OCI-M2 (cell line): ENCODE results near the gene PRDM16.

Experiments used
- DNase-seq: peaks from one replicate; lab custom pipeline; 2025; ENCODE audit not compliant: unreplicated experiment; lab: John Stamatoyannopoulos, UW

Gene PRDM16

DNA sequence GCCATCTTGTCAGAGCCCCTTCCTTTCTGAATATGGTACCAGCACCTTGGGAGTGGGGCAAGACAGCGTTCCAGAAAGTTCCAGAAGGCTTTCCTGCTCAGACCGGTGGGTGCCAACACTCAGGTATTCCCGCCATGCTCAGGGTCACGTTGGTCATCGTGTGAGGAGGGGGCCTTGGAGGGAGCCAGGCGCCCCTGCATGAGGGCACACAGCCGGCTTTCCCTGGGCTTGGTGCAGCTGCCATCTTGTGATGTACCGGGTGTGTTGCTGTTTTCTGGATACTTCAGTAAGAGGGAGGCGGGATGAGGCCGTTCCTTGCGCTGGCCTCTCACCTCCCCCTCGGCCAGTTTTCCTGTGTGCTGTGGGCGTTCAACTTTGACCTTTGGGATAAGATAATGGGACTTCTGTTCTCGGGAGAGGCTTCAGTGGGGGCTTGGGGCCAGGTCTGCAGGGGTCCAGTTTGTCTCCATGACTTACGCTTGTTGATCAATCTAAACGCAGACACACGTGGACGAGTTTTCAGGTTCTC, 69.7 kb downstream of the PRDM16 start:
- DNase-seq: no peak

DNA sequence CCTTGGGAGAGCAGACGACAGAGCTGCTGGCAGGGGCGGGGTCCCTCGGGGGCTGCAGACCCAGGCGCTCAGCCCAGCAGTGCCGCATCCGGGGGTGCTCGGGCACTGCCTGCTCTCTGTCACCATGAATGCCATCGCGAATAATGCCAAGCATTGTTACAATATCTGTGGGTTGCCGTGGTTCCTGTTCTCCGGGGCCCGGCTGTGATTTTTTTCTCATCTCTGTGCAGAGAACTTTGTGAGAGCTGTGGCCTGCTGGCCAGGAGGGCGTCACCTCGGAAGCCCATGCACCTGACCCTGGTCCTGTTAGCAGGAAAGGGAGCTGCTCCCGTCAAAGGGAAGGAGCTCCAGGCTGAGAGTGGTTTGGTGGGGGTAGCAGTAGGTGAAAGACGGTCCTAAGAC, 70.4 kb downstream of the PRDM16 start:
- no peak for DNase-seq

GRCh38 chr1:3139871-3140361, 70.9 kb downstream of the PRDM16 start:
- no peak for DNase-seq

DNA sequence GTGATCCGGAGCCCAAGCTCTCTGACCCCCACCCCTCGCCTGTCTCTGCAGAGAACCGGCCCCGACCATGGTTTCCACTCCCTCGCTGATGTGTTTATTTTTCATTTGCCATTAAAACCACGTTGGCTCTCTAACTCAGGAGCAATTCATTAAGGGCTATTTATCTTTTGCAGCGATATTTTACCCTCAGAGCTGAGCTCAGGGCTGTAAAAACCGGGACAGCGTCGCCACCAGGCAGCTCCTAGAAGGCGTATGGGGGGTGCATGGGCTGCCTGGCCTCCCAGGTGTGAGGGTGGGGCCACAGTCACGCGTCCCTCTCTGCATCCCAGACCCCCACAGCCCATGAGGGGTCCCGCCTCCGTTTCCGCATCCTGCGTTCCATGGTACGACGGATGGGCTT, 71.4 kb downstream of the PRDM16 start:
- DNase-seq: no peak

DNA sequence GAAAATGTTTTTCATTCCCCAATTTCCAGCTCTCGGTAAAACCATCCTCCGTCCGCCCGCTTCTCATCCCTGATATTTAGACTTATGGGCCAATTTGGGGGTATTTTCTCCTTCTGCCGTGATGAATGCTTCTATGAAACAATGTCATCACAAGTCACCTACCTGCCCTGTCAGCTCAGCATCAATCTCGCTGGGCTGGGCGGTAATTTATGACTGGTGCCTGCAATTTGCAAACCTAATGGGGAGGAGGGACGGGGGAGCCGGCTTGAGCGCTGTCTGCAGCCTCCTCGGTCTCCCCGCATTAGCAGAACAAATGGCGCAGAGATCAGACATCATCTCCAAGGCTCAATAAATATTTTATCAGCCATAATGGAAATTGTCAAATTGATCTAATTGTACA, 72.1 kb downstream of the PRDM16 start:
- no peak for DNase-seq

- DNase-seq: no peak
Observed at GRCh38 chr1:3141836-3142235, 72.8 kb downstream of the PRDM16 start.

- DNase-seq: no peak
Observed at GRCh38 chr1:3142236-3142635, 73.2 kb downstream of the PRDM16 start.

- no peak for DNase-seq
Observed at GRCh38 chr1:3142751-3143150, 73.7 kb downstream of the PRDM16 start.

- no peak for DNase-seq
Observed at GRCh38 chr1:3145532-3146325, 76.7 kb downstream of the PRDM16 start.

DNA sequence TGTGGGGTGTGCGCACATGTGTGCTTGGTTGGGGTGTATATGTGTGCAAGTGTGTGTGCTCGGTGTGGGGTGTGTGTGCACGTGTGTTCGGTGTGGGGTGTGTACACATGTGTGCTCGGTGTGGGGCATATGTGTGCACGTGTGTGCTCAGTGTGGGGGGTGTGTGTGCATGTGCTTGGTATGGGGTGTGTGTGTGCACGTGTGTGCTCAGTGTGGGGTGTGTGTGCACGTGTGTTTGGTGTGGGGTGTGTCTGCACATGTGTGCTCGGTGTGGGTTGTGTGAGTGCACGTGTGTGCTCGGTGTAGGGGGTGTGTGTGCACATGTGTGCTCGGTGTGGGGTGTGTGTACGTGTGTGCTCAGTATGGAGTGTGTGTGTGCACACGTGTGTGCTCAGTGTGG, 77.5 kb downstream of the PRDM16 start:
- no peak for DNase-seq

GRCh38 chr1:3146907-3147306, 77.9 kb downstream of the PRDM16 start:
- no peak for DNase-seq

GRCh38 chr1:3148171-3148570, 79.2 kb downstream of the PRDM16 start:
- DNase-seq: no peak

DNA sequence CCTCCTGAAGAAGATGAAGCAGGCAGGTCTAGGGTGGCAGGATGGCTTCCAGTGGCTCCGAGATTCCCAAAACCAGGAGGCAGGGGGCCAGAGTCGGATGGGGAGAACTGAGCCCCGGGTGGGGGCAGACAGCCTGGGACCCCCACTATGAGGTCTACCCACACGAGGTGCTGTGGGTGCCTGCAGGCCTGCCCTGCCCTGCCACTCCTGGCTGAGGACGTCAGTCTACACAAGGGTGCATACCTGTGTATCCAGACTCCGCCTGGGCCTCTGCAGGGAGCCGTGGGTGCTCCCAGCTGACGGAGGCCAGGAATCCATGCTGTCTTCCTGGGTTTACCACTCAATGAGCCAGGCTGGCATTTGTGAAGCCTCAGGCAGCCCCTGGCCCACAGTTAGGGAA, 80.3 kb downstream of the PRDM16 start:
- no peak for DNase-seq

GRCh38 chr1:3151456-3151855, 82.5 kb downstream of the PRDM16 start:
- no peak for DNase-seq

GRCh38 chr1:3152143-3152542, 83.1 kb downstream of the PRDM16 start:
- DNase-seq: no peak

GRCh38 chr1:3153197-3153596, 84.2 kb downstream of the PRDM16 start:
- DNase-seq: no peak

GRCh38 chr1:3153902-3154795, 85.1 kb downstream of the PRDM16 start:
- DNase-seq: no peak

DNA sequence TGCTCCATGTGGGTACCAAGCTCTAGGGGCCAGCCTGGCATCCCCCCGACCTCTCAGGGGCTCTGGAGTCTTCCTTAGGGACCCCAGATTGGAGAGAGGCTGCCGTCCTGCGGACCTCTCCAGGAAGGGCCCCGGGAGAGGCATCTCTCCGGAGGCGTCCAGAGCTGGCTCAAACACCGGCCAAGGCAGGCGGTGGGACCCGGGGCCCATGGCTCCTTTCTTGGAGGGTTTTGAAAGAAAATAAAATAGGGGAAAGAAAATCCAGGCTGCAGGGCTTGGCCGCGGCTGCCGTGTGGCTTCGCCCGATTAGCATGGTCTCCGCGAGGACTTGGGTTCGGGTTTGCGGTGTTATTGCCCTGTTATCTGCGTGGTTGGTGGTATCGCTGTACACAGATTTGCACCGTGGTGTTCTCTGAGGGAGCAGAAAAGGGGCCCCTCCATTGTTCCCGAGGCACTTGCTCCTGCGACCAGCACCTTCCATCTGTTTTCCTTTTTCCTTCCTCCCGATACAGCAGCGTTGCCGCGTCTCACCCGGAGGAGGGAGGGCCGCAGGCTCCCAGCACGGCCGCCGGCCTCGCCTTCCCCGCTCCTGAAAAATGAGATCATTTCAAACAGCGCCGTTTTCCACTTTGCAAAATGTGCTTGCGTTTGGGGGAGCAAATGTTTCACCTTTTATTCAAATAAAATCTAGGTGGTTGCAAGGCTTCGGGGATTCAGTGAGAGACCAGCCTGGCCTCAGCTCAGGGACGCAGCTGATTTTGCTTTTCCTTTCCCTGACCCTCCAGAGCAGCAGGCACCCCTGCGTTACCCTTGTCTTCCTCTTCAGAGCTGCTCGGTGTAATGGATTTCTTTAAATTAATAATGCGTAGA, 86.3 kb downstream of the PRDM16 start:
- DNase-seq: no peak

- no peak for DNase-seq
Observed at GRCh38 chr1:3155926-3156220, 86.9 kb downstream of the PRDM16 start.

- no peak for DNase-seq
Observed at GRCh38 chr1:3156936-3157335, 87.9 kb downstream of the PRDM16 start.

DNA sequence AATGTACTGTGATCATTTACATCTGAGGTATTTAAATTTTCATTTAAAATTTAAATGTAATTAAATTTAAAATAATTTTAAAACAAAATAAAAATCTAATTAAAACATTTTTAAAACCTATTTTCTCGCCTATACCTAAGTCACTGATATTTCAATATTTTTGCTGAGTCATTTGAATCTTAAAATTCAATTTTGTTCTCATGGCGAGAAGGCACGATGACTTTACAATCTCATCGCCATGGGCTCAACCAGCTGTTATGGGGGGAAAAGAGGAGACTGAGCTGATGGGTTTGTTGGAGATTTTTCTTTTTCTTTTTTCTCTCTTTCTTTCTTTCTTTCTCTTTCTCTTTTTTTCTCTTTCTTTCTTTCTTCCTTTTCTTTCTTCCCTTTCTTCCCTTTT, 89.3 kb downstream of the PRDM16 start:
- no peak for DNase-seq
